GM12878 (cell line): ENCODE measurements around the gene SAMD1. TPM values are rescaled to one million over a fixed set of nuclear protein-coding genes. Genes with fewer than 3 reads are reported as not detected.
A peak's percentile ranks its signal among the peaks of the same experiment; 100 is the strongest.

Experiments used
- ASH2L ChIP-seq: fragments of 300-600, 200-600 bp; sonication (generic); IDR thresholded peaks from 2 replicates; pipeline ENCODE4 v1.6.1; 2017; ENCODE audit warnings: low read depth, mild to moderate bottlenecking, borderline replicate concordance
- BCLAF1 ChIP-seq: fragments of 450-650 bp; IDR thresholded peaks from 2 replicates; pipeline ENCODE4 v1.6.1; 2017; ENCODE audit warnings: antibody characterized with exemption, mild to moderate bottlenecking, moderate library complexity
- CBFB ChIP-seq: IDR thresholded peaks from 2 replicates; pipeline ENCODE4 v1.6.1; 2016; ENCODE audit warnings: antibody characterized with exemption, low read depth
- CHD2 ChIP-seq: IDR thresholded peaks from 2 replicates; pipeline ENCODE4 v1.6.1; 2011; ENCODE audit warnings: low read depth, low read length, improper control_type of control experiment, borderline replicate concordance
- ESRRA ChIP-seq: IDR thresholded peaks from 2 replicates; pipeline ENCODE4 v1.6.1; 2012; ENCODE audit warnings: mild to moderate bottlenecking, low read length, improper control_type of control experiment
- FOS ChIP-seq: IDR thresholded peaks from 3 replicates; pipeline ENCODE4 v1.6.1; 2011; ENCODE audit warnings: borderline replicate concordance; ENCODE audit not compliant: insufficient read length; ENCODE audit errors: extremely low read depth
- LARP7 ChIP-seq: fragments of 450-650 bp; IDR thresholded peaks from 2 replicates; pipeline ENCODE4 v1.6.1; 2017; ENCODE audit warnings: mild to moderate bottlenecking
- NBN ChIP-seq: fragments of 450-650 bp; IDR thresholded peaks from 2 replicates; pipeline ENCODE4 v1.6.1; 2016
- NFYB ChIP-seq: IDR thresholded peaks from 2 replicates; pipeline ENCODE4 v1.6.1; 2011; ENCODE audit warnings: low read depth, mild to moderate bottlenecking, low read length, improper control_type of control experiment, moderate library complexity; ENCODE audit not compliant: insufficient read depth
- NRF1 ChIP-seq: conservative IDR thresholded peaks from 2 replicates; pipeline ENCODE4 v1.6.1; 2011; ENCODE audit warnings: mild to moderate bottlenecking, low read depth, low read length, improper control_type of control experiment
- POLR2A ChIP-seq: IDR thresholded peaks from 2 replicates; pipeline ENCODE4 v1.6.1; 2011; ENCODE audit warnings: low read depth, mild to moderate bottlenecking, low read length
- RELA ChIP-seq: fragments of 450-650 bp; IDR thresholded peaks from 2 replicates; pipeline ENCODE4 v1.8.0; 2014; ENCODE audit warnings: borderline replicate concordance; ENCODE audit not compliant: partially characterized antibody
- REST ChIP-seq: IDR thresholded peaks from 2 replicates; pipeline ENCODE4 v1.6.1; 2012; ENCODE audit warnings: mild to moderate bottlenecking, low read depth, low read length
- SMARCA5 ChIP-seq: fragments of 450-650 bp; IDR thresholded peaks from 2 replicates; pipeline ENCODE4 v1.6.1; 2017; ENCODE audit warnings: mild to moderate bottlenecking
- TAF1 ChIP-seq: IDR thresholded peaks from 2 replicates; pipeline ENCODE4 v1.6.1; 2011; ENCODE audit warnings: mild to moderate bottlenecking, low read depth, low read length, borderline replicate concordance
- ZBTB40 ChIP-seq: fragments of 450-650 bp; IDR thresholded peaks from 2 replicates; pipeline ENCODE4 v1.6.1; 2016; ENCODE audit warnings: mild to moderate bottlenecking, moderate library complexity, borderline replicate concordance
- polyA plus RNA-seq, 11 experiments: library from polyadenylated mRNA; depleted of rRNA in 4 of 11; unstranded in 6 of 11; stranded (reverse) in 5 of 11; fragments of >200 nt; fragmentation: Nextera tagmentation in 4 of 11; fragmentation: Illumina TruSeq in 1 of 11; extraction: Ambion mirVana in 4 of 11; extraction: Trizol in 1 of 11; gene quantifications; 1 replicate in 1 of 11; 2 replicates in 10 of 11; pipeline versions ENCODE4 v1.2.1 to v1.2.3, GENCODE V29; 2011 to 2016; ENCODE audit warnings: inconsistent platforms in 2 of 11, missing spikeins in 2 of 11, low read depth in 1 of 11
- total RNA-seq, 4 experiments: library from RNA; depleted of rRNA in 3 of 4; stranded (reverse); fragments of >200 nt in 3 of 4; fragmentation: Illumina TruSeq in 1 of 4; extraction: Trizol in 1 of 4; gene quantifications; 2 replicates each; pipeline versions ENCODE4 v1.2.1 to v1.2.3, GENCODE V29; 2013 to 2021
- TF ChIP-seq, protein P1 (sequence below): IDR thresholded peaks from 2 replicates; pipeline ENCODE4 v1.6.1; 2012; ENCODE audit warnings: low read depth, low read length, improper control_type of control experiment

SAMD1 gene
- total and polyA plus RNA-seq, 10 of the 15 experiments (the other 5 are each of a cell fraction or from before 2014, with no cell fraction given), result 3.0 to 71.7 (median 19.3) TPM

DNA sequence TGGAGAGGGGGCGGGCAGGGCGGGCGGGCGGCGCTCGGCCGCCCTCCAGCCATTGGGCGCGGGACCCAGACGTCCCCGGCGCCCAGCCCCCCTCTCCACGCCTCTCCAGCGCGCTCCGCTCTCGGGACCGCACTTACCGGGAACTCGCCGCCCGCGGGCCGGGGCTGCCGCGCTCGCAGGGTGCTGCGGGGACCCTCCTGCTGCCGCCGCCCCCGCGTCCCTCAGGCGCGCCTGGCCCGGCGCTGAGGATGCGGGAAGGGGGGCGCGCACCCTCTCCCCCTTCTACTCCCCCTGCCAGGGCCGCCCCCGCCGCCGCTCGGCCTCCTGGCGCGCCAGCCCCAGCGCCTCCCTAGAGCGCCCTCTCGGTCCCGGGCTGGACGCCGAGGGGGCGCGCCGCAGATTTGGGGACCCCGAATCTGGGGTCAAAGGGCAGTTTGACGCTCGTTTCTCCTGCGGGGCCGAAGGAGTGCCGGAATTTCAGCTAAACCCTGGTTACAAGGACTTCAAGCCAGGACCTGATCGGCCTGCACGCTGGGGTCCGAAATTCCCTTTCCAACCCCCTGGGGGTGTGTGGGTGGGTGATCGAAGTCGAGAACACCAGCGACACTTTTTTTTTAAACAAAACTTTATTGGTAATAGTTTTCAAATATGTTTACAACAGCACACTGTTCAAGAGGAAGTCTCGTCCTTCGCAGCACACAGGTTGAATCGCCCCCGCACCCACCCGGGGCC, 696 bp upstream of the SAMD1 start (continued):
- TF ChIP-seq, protein P1, sequence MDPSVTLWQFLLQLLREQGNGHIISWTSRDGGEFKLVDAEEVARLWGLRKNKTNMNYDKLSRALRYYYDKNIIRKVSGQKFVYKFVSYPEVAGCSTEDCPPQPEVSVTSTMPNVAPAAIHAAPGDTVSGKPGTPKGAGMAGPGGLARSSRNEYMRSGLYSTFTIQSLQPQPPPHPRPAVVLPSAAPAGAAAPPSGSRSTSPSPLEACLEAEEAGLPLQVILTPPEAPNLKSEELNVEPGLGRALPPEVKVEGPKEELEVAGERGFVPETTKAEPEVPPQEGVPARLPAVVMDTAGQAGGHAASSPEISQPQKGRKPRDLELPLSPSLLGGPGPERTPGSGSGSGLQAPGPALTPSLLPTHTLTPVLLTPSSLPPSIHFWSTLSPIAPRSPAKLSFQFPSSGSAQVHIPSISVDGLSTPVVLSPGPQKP, result no peak
- TF ChIP-seq CHD2, result peak; percentile 56; the same call in 1 of the 2 replicates
- TF ChIP-seq NRF1, result no peak
- TF ChIP-seq NFYB, result 0 out of 2 replicates have a peak, but pooled peaks have one; percentile 22
- peak; percentile 89 for TF ChIP-seq POLR2A
- peak; percentile 96 for TF ChIP-seq LARP7
- peak; percentile 49; the same call in 1 of the 2 replicates for TF ChIP-seq TAF1
- TF ChIP-seq REST, result no peak
- TF ChIP-seq NBN, result peak; percentile 49; the same call in 1 of the 2 replicates
- TF ChIP-seq FOS, result no peak
- TF ChIP-seq RELA, result peak; percentile 8
- peak; percentile 28; the same call in 1 of the 2 replicates for TF ChIP-seq ASH2L
- peak; percentile 91; the same call in 1 of the 2 replicates for TF ChIP-seq SMARCA5
- no peak; the same call in 1 of the 2 replicates for TF ChIP-seq ESRRA
- TF ChIP-seq ZBTB40, result peak; percentile 100
- no peak for TF ChIP-seq CBFB
- 0 out of 2 replicates have a peak, but pooled peaks have one; percentile 69 for TF ChIP-seq BCLAF1
